T-helper 2 cell treated with Interferon-gamma antibody and Interleukin-4, amounts not matched to agents 5 μg/mL and 100 μg/mL, for 36 hours (primary cell): Measurements from ENCODE around the gene LYRM2.
"Not testable (repeated sequence)": the region's sequence is repeated elsewhere in the genome, so short reads cannot be mapped to it uniquely, and the experiment has no call there.

Experiments used
- DNase-seq: peaks from one replicate; pipeline ENCODE4 v3.0.0; 2021; ENCODE audit warnings: low spot score
- H3K27ac Mint-ChIP-seq: one replicate; pipeline ENCODE4 v1.8.0; 2021; ENCODE audit warnings: mild to moderate bottlenecking, mixed read lengths
- H3K27me3 Mint-ChIP-seq: one replicate; pipeline ENCODE4 v1.8.0; 2021; ENCODE audit warnings: low read depth, mixed read lengths
- H3K36me3 Mint-ChIP-seq: one replicate; pipeline ENCODE4 v1.8.0; 2021; ENCODE audit warnings: low read depth, mixed read lengths
- H3K4me1 Mint-ChIP-seq: one replicate; pipeline ENCODE4 v1.8.0; 2021; ENCODE audit warnings: low read depth, mixed read lengths
- H3K4me3 Mint-ChIP-seq: one replicate; pipeline ENCODE4 v1.8.0; 2022; ENCODE audit warnings: mild to moderate bottlenecking, moderate library complexity, mixed read lengths
- H3K9me3 Mint-ChIP-seq: one replicate; pipeline ENCODE4 v1.8.0; 2021; ENCODE audit warnings: mixed read lengths

The LYRM2 gene

DNA sequence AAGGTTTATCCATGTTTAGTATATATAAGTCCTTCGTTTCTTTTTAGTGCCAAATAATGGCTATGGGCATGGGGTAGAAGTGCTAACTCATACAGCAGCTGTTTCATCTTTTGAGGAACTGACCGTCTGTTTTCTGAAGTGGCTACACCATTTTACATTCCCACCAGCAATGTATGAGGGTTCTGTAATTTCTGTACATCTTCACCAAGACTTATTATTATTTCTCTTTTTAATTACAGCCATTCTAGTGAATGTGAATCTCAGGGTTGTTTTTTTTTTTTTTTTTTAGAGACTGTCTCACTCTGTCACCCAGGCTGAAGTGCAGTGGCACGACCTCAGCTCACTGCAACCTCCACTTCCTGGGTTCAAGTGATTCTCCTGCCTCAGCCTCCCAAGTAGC, 2.1 kb downstream of the LYRM2 start:
- not testable (repeated sequence) for H3K9me3 Mint-ChIP-seq, DNase-seq, H3K27me3 Mint-ChIP-seq, H3K27ac Mint-ChIP-seq
- peak overlapping the region; percentile 19 for H3K4me3 Mint-ChIP-seq
- H3K4me1 Mint-ChIP-seq, result peaks cover 21% of the 10 kb centered on the region
- peaks cover 38% of the 10 kb centered on the region for H3K36me3 Mint-ChIP-seq

DNA sequence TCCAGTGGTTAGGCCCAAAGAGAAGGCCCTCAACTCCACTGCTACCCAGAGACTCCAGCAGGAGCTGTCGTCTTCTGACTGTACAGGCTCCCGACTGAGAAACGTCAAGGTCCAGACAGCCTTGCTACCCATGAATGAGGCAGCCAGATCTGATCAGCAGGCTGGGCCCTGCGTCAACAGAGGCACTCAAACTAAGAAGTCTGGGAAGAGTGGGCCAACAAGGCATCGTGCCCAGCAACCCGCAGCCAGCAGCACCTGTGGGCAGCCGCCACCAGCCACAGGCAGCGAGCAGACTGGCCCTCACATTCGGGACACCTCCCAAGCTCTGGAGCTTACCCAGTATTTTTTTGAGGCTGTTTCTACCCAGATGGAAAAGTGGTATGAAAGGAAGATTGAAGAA, 8.1 kb downstream of the LYRM2 start:
- H3K36me3 Mint-ChIP-seq, result peaks cover 12% of the 10 kb centered on the region
- no peaks in the 10 kb centered on the region for H3K27me3 Mint-ChIP-seq
- H3K4me3 Mint-ChIP-seq, result no peak overlapping the region
- H3K27ac Mint-ChIP-seq, result no peak overlapping the region
- H3K4me1 Mint-ChIP-seq, result no peaks in the 10 kb centered on the region
- H3K9me3 Mint-ChIP-seq, result no peaks in the 10 kb centered on the region
- DNase-seq, result no peak

DNA sequence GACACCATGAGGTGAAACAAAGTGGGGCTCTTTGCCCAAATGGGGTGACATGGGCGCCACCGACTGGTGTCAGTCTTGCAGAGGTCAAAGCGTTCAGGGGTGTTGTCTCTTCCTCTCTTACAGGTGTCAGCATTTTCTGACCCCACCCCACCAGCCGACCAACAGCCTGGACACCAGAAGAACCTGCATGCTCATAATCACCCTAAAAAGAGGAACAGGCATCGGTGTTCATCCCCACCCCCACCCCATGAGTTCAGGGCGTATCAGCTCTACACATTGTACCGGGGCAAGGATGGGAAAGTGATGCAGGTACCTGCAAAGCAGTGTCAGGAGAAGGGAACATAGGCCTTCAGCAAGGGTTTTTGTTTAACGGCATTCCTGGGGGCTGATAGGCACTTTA, 14.8 kb downstream of the LYRM2 start:
- Mint-ChIP-seq H3K9me3 (no peaks in the 10 kb centered on the region), H3K27ac (no peak overlapping the region), H3K27me3 (no peaks in the 10 kb centered on the region), H3K36me3 (no peaks in the 10 kb centered on the region), H3K4me1 (no peaks in the 10 kb centered on the region), H3K4me3 (no peak overlapping the region)
- DNase-seq, result no peak

DNA sequence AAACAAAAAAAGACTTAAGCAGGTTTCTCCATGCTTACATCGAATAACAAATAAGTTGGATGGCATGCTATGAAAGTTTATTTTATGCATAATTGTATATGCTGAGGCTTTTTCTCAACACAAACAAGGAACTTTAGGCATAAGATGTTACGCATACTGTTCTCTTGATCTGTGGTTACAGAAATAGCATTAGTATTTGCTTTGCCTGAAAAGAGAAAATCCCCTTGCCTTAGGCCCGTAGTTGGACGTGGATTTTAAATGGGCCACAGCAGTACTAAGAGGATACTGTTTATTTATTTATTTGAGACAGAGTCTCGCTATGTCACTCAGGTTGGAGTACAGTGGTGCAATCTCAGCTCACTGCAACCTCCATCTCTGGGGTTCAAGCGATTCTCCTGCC, 19.0 kb downstream of the LYRM2 start:
- DNase-seq, result no peak
- Mint-ChIP-seq H3K4me3 (no peak overlapping the region), H3K4me1 (no peaks in the 10 kb centered on the region), H3K36me3 (no peaks in the 10 kb centered on the region), H3K27ac (no peak overlapping the region), H3K9me3 (no peaks in the 10 kb centered on the region), H3K27me3 (no peaks in the 10 kb centered on the region)

DNA sequence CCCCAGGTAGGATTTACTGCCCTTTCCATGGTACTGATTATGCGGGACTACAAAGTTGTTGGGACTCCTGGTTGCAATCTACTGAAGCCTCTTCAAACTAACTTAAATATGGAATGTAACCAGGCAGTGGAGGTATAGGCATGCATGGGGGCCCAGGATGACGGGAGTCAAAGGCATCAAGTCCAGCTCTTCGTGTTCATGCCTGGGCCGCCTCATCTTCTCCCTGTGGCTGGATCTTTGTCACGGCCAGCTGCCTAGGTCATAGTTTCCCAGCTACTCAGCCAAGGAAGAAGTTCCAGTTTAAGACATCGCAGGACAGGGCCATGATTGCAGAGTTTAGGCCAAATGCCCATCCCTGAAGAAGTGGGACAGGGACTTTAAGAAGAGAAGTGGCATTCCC, 20.5 kb downstream of the LYRM2 start:
- Mint-ChIP-seq H3K27me3 (peaks cover 2% of the 10 kb centered on the region), H3K4me1 (no peaks in the 10 kb centered on the region), H3K36me3 (no peaks in the 10 kb centered on the region), H3K27ac (no peak overlapping the region), H3K4me3 (no peak overlapping the region), H3K9me3 (no peaks in the 10 kb centered on the region)
- no peak for DNase-seq

DNA sequence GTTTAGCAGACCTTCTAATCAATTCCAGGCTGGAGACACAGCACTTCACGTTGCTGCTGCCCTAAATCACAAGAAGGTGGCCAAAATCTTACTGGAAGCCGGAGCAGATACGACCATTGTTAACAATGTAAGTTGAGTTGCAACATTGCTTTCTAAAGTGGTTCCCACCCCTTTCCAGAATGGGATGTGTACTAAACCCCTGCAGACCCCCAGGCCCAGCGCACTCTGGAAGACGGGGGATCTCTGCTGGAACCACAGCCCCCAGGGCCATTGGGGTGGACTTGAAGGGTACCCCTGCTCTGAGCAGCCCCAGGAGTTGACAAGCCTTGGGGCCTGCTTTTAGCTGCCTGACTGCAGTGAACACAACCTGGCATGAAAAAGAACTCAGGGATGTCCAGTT, 22.0 kb downstream of the LYRM2 start:
- H3K27me3 Mint-ChIP-seq, result peaks cover 2% of the 10 kb centered on the region
- H3K4me1 Mint-ChIP-seq, result no peaks in the 10 kb centered on the region
- no peak overlapping the region for H3K27ac Mint-ChIP-seq
- H3K9me3 Mint-ChIP-seq, result no peaks in the 10 kb centered on the region
- no peak for DNase-seq
- no peaks in the 10 kb centered on the region for H3K36me3 Mint-ChIP-seq
- no peak overlapping the region for H3K4me3 Mint-ChIP-seq

DNA sequence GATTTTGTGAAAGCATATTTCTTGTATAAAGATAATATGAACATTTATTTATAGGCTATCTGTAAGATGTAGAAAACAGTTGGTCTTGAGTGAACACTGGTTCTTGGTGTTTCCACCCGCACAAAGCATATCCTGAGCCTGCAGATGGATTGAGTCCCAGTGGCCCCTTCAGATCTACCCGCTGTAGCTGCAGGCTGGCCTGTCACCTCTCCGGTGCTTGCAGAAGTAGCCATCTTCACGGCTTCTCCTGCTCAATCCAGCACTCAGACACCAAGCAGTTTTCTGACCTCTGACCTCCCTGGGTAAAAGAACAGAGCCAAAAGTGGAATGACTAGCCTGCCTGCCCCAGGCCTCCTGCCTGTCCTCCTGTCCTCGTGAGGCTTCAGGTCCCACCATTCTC, 22.7 kb downstream of the LYRM2 start:
- Mint-ChIP-seq H3K4me3 (no peak overlapping the region), H3K9me3 (no peaks in the 10 kb centered on the region), H3K27me3 (peaks cover 2% of the 10 kb centered on the region), H3K27ac (no peak overlapping the region), H3K36me3 (no peaks in the 10 kb centered on the region), H3K4me1 (no peaks in the 10 kb centered on the region)
- no peak for DNase-seq

DNA sequence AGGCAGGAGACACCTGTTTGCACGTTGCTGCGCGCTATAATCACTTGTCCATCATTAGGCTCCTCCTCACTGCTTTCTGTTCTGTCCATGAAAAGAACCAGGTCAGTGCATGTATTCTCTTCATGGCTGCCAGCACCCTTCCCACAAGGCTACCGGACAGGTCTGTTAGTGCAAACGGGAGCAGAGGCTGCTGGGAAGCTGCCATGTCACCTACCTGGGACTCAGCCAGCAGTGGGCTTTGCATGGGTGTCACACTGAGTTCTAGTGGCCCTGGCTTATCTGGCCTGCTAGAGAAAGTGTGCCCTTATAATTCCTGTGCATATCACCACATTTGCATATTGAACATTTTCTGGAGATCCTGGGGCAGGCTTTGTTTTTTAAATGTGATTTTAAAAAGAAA, 24.8 kb downstream of the LYRM2 start:
- DNase-seq, result no peak
- Mint-ChIP-seq H3K27me3 (peaks cover 2% of the 10 kb centered on the region), H3K36me3 (no peaks in the 10 kb centered on the region), H3K27ac (no peak overlapping the region), H3K9me3 (no peaks in the 10 kb centered on the region), H3K4me1 (no peaks in the 10 kb centered on the region), H3K4me3 (no peak overlapping the region)

DNA sequence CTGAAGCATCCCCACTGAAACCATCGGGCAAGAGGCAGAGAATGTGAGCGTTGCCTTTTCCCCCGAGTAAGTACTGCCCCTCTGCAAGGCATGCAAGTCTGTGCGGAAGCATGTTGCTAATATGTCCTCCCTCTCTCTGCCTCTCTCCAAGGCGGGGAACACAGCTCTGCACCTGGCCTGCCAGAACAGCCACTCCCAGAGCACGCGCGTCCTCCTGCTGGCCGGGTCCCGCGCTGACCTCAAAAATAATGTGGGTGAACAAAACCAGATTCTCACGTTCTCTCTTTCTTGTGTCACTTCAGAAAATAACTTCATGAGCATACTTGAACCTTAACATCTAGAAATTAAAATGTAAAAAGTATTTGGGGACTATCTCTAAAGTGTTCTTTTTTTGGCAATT, 26.4 kb downstream of the LYRM2 start:
- DNase-seq, result no peak
- no peak overlapping the region for H3K4me3 Mint-ChIP-seq
- H3K9me3 Mint-ChIP-seq, result no peaks in the 10 kb centered on the region
- no peak overlapping the region for H3K27ac Mint-ChIP-seq
- H3K36me3 Mint-ChIP-seq, result no peaks in the 10 kb centered on the region
- H3K27me3 Mint-ChIP-seq, result peaks cover 2% of the 10 kb centered on the region
- H3K4me1 Mint-ChIP-seq, result no peaks in the 10 kb centered on the region

DNA sequence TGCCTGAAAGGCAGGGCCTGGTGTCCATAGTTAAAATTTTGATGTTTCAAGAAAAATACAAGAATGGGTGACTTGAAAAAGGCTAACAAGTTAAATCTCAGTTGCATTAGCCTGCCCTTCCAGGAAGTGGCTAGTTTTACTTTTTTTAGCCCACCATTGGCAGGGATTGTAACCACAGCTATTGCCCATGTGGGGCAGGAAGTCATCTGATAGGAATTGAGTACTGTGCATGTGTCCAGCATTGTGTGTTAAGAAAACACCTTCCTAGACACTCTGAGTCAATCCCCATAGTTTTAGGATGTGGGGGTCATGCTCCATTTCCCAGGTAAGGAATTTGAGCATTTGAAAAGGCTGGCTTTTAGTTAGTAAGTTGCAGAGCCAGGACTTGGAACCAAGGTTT, 26.9 kb downstream of the LYRM2 start:
- Mint-ChIP-seq H3K36me3 (no peaks in the 10 kb centered on the region), H3K4me1 (no peaks in the 10 kb centered on the region), H3K4me3 (no peak overlapping the region), H3K27me3 (peaks cover 2% of the 10 kb centered on the region), H3K9me3 (no peaks in the 10 kb centered on the region), H3K27ac (no peak overlapping the region)
- DNase-seq, result no peak

DNA sequence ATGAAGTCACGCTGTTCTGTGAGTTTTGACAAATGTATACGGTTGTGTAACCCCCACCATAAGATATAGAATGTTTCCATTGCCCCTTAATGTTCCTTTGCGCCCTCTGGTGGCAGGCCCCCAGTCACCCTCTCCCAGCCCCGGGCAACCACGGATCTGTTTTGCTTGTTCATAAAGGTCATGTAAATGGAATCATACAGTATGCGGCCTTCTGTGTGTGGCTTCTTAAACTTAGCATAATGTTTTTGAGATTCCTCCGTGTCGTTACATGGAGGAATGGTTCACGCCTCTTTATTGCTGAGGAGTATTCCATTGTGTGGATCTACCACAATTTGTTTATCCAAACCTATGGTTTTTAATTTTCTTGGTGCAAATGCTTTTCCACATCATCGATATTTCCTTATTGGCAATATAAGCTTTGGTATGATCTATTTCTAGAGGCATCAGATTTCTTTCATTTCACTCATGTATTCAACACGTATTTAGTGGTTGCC, 28.4 kb downstream of the LYRM2 start:
- Mint-ChIP-seq H3K36me3 (no peaks in the 10 kb centered on the region), H3K9me3 (no peaks in the 10 kb centered on the region), H3K27ac (no peak overlapping the region), H3K4me1 (no peaks in the 10 kb centered on the region), H3K27me3 (peaks cover 2% of the 10 kb centered on the region), H3K4me3 (no peak overlapping the region)
- peak; percentile 51 for DNase-seq

DNA sequence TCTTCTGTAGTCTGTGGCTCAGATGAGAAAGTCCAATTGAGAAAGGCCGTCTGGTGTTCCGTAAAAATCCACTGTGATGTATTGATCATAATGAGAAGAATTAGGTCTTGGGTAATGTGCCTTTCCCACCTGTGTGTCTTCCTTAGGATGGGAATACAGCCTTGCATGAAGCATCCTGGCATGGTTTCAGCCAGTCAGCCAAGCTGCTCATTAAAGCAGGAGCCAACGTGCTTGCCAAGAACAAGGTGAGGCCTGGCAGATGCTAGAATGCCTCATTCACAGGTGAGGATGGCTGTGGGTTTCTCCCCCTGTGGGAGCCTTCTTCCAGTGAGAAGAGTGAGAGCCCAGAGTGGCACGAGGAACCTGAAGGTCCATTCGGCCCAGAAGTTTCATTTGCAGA, 32.7 kb downstream of the LYRM2 start:
- no peaks in the 10 kb centered on the region for H3K4me1 Mint-ChIP-seq
- no peaks in the 10 kb centered on the region for H3K27me3 Mint-ChIP-seq
- no peaks in the 10 kb centered on the region for H3K36me3 Mint-ChIP-seq
- no peak for DNase-seq
- no peak overlapping the region for H3K4me3 Mint-ChIP-seq
- H3K9me3 Mint-ChIP-seq, result no peaks in the 10 kb centered on the region
- no peak overlapping the region for H3K27ac Mint-ChIP-seq

DNA sequence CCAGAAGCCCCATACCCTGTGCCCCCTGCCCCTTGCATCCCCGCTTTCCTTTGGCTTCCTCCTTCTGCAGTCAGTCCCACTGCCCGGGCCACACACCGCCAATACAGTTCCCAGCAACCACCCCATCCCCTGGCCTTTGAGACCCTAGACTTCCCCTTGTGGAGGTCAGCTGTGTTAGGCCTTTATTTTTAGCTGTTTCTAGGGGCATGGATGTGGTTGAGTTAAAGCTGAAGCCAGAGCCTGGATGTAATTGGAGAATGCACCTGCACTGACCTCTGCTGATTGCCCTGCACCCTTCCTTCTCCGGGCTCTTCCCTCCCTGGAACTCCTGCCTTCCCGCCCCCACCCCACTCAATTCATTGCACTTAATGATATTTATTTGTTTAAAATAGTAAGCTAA, 33.9 kb downstream of the LYRM2 start:
- no peaks in the 10 kb centered on the region for H3K4me1 Mint-ChIP-seq
- H3K9me3 Mint-ChIP-seq, result no peaks in the 10 kb centered on the region
- no peak overlapping the region for H3K27ac Mint-ChIP-seq
- no peak overlapping the region for H3K4me3 Mint-ChIP-seq
- H3K36me3 Mint-ChIP-seq, result no peaks in the 10 kb centered on the region
- no peaks in the 10 kb centered on the region for H3K27me3 Mint-ChIP-seq
- DNase-seq, result no peak

DNA sequence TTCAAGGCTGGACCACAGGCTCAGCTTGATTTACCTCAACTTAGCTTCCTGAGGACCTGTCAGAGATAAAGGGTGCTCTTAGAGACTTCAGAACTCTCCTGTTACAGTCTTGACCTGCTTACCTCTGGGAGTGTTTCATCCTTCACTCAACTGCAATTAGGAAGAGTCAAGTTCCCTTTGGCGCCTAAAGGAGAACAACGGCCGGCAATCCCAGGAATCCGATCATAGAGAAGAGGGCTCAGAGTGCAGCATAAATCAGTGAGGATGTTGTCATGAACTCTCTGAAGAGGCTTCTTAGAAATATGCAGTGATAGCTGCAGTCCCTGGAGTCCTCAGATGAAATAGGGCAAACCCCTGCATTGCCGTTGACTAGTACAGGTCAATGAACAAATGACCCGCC, 36.4 kb downstream of the LYRM2 start:
- H3K4me3 Mint-ChIP-seq, result no peak overlapping the region
- H3K36me3 Mint-ChIP-seq, result peaks cover 3% of the 10 kb centered on the region
- no peaks in the 10 kb centered on the region for H3K27me3 Mint-ChIP-seq
- no peak overlapping the region for H3K27ac Mint-ChIP-seq
- peaks cover 11% of the 10 kb centered on the region for H3K4me1 Mint-ChIP-seq
- peaks cover 9% of the 10 kb centered on the region for H3K9me3 Mint-ChIP-seq
- DNase-seq, result no peak

DNA sequence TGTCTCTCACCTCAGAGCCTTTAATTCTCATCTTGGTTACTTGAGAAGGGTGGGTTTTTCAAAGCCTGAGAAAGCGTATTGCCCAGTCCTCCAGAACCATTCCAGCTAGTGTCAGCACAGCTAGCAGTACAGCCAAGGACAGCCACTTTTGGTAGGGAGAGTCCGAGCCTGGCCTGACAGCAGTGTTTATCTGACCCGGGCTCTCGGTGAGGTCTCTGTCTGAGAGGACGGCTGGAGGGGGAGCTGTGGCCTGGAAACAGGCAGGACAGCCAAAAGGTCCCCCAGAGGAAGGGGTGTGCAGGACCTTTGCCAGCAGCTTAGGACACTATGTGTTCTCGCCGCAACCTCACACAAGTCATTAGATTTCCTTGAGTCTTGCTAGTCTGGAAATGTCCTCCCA, 38.8 kb downstream of the LYRM2 start:
- Mint-ChIP-seq H3K36me3 (peaks cover 13% of the 10 kb centered on the region), H3K27ac (no peak overlapping the region), H3K9me3 (peaks cover 22% of the 10 kb centered on the region), H3K27me3 (no peaks in the 10 kb centered on the region), H3K4me1 (peaks cover 28% of the 10 kb centered on the region), H3K4me3 (no peak overlapping the region)
- no peak for DNase-seq
